HG03159 (cell line): ENCODE results near the gene ALLC.

Experiments
- ATAC-seq: cut with Tn5 transposase; IDR thresholded peaks from one replicate; pipeline ENCODE4 v1.9.1; 2021; ENCODE audit warnings: mild to moderate bottlenecking, moderate library complexity; ENCODE audit not compliant: unreplicated experiment

The ALLC gene

GRCh38 chr2:3674066-3674845, 16.3 kb downstream of the ALLC start:
- ATAC-seq: no peak

- no peak for ATAC-seq
Observed at GRCh38 chr2:3675687-3676086, 17.7 kb downstream of the ALLC start.

DNA sequence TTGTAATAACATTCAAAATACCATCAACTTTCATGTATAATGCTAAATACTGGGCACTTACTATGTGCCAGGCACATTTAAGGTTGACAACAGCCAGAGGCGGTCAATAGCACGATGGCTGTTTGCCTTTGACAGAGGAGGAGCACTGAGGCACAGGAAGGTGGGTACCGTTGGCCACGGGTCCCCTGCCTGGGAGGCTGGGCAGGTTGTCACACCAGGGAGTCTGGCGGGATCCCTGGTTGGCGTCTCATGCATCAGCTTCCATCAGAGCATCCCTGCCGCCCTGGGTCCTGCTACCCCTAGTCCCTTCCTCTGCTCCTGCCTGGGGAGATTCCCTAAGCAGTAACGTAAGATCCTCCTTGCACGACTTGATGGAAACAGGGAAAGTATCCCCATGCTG, 19.4 kb downstream of the ALLC start:
- ATAC-seq: no peak

GRCh38 chr2:3678212-3678611, 20.2 kb downstream of the ALLC start:
- ATAC-seq: no peak

DNA sequence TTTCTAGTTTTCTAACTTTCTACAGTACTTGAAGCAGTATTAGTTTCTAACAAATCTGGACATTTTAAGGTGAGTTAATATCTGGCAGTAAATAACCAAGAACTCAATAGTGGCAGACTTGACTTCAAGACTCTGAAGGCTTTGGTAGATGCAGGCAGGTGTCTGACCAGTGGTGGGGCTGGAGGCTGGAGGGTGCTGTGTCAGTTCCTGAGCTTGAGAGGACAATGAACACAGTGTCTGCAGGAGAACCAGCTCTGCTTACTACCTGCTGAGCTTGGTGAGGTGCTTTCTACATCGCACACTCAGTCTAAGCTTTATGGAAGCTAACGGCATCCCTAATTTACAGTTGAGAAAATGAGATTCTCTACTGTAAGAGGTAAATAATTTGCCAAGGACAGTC, 21.2 kb downstream of the ALLC start:
- no peak for ATAC-seq

- no peak for ATAC-seq
Observed at GRCh38 chr2:3679616-3680393, 21.8 kb downstream of the ALLC start.

DNA sequence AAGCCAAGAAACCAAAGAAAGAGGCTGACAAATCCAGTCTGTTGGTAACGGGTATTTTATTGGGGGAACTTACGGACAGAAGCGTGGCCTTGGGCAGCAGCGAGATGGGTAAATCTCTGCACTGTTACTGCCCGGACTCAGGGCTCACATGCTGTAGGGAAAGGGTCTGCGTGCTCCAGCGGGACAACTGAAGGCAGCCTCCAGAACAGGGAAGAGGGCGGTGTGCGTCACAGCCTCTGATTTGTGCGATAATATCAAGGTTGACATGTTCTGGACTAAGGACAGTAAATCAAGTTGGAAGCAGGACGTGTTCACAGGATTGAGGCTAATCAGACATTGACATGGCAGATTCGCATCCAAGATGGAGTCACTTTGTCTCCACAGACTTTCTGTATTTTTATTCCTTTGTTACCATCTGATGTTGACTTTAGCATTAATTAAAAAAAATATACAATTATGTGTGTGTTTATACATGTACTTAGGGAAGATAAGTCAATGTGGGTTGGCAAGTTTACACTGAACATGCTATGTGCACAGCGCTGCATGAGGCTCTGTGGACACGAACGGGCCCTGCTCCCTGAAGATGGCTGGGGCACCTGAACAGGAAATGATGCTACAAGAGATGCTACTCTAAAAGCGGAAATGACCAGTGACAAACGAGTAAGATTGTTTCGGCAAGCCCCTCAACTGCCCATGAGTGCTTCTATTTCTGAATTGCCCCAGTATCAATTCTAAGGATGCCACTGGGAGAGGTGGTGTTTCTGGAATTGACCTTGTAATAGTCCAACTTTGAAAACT, 22.7 kb downstream of the ALLC start:
- no peak for ATAC-seq

GRCh38 chr2:3681625-3682024, 23.6 kb downstream of the ALLC start:
- no peak for ATAC-seq

GRCh38 chr2:3682811-3683210, 24.8 kb downstream of the ALLC start:
- no peak for ATAC-seq

GRCh38 chr2:3683748-3684454, 25.9 kb downstream of the ALLC start:
- ATAC-seq: no peak

DNA sequence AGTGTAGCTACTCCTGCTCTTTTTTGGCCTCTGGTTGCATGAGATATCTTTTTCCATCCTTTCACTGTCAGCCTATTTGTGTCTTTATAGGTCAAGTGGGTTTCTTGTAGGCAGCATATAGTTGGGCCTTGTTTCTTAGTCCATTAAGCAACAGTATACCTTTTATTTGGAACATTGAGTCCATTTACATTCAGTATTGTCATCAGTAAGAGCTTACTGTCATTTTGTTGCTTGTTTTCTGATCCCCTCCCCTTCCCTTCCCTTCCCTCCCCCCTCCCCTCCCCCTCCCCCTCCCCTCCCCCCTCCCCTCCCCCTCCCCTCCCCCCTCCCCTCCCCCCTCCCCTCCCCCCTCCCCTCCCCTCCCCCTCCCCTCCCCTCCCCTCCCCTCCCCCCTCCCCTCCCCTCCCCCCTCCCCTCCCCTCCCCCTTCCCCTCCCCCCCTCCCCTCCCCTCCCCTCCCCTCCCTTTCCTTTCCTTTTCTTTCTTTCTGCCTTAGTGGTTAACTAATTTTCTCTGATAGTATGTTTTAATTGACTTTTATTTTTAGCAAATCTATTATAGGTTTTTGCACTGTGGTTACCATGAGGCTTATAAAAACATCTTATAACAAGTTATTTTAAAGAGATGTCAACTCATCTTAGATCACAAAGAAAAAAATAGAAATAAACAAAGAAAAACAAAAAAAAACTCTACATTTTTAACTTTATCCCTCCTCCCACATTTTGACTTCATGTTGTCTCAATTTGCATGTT, 32.2 kb downstream of the ALLC start:
- no peak for ATAC-seq

DNA sequence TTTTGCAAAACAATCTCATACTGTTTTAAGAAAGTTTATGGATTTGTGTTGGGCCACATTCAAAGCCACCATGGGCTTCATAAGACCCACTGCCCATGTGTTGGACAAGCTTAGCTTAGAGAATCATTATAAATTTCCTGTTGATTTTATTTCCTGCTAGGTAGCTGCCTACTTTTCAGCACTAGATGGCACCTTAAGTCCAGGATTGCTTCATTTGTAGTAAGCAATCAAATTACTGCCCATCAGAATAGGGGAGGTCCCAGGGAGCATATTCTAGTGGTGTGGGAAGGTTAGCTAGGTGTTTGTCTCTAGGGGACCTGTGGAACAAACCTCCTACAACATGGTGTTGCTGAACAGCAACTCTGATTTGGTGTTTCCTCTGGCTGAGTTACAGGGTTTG, 34.4 kb downstream of the ALLC start:
- no peak for ATAC-seq

DNA sequence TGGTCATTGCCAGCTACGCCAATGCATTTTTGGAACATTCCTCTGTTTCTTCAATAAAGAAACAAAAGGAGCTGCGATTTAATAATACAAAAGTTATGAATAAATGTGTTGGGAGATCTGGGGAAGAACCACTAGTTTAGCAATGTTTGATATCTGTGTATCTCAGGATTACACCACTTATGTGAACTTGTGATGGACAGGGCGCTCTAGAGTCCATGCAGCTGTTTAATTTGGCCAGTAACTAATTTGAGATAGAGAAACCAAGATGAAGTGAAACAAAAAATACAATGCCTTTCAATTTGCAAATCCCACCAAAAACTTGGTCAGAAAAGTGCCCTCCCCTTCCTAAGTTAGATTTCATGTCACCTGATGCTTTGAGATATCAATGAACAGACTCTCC, 38.5 kb downstream of the ALLC start:
- no peak for ATAC-seq

- ATAC-seq: no peak
Observed at GRCh38 chr2:3701071-3701470, 43.1 kb downstream of the ALLC start.

- ATAC-seq: no peak
Observed at GRCh38 chr2:3703236-3703756, 45.3 kb downstream of the ALLC start, which contains the start of gene DCDC2C. Gene DCDC2C, plus strand, starts transcription at chr2:3703575. Its CDS starts 177 bp downstream, at chr2:3703752.

DNA sequence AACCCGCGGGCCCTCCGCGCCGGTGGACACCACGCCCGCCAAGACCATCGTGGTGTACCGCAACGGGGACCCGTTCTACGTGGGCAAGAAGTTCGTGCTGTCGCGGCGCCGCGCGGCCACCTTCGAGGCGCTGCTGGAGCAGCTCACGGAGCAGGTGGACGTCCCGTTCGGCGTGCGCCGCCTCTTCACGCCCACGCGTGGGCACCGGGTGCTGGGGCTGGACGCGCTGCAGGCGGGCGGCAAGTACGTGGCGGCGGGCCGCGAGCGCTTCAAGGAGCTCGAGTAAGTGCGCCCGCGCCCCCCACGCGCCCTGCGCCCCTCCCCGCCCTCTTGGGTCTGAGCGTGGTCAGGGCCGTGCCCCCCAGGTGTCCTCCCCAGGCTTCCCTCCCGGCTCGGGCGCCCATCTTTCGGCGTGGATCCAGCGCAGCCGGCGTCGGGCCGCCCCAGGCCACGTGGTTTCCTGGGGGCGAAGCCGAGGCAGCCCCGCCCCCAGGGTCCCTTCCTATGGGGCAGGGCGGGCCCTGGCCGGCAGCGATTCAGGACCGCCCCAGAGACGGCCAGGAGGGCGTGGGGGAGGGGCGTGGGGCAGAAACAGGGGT, 45.9 kb downstream of the ALLC start:
- ATAC-seq: no peak

- ATAC-seq: no peak
Observed at GRCh38 chr2:3704692-3705091, 46.7 kb downstream of the ALLC start.

GRCh38 chr2:3705782-3706181, 47.8 kb downstream of the ALLC start:
- ATAC-seq: no peak

DNA sequence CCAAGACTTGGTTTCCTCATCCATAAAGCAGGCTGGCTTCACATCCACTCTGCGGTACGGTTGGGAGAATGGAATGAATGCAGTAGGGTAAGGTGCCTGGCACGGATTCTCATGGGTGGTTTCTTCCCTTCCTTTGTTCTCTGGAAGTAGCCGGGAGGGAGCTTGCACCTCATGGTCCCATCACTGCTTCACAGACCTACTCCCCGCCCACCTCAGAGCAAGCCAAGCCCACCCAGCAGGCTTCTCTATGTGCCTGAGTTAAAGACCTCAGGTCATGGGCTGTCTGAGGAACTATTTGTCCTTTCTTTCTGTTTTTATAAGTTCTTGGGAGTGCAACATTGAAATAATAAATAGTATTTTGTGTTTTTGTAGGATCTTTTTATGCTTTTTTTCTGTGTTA, 48.9 kb downstream of the ALLC start:
- no peak for ATAC-seq
